ENCODE data around the gene MT1H. TPM values are rescaled to one million over a fixed set of nuclear protein-coding genes. Genes with fewer than 3 reads are reported as not detected.
A peak's percentile ranks its signal among the peaks of the same experiment; 100 is the strongest.

The MT1H gene
- total and polyA plus RNA-seq, 2 of the 13 experiments (the other 11 are each of a cell fraction or from before 2014, with no cell fraction given), result 0.60 TPM; not detected in 1

- Histone ChIP-seq H3K9me3 (ENCODE audit: low read length) (no peaks in the 10 kb centered on the region), H3K4me2 (ENCODE audit: low read depth, low read length) (no peak overlapping the region), H4K20me1 (ENCODE audit: insufficient read depth, low read length) (no peaks in the 10 kb centered on the region), H3K4me3 (replicated peaks in 1 of 3; ENCODE audit: insufficient read depth in 1 of 3, low read depth in 2 of 3, low read length in 3 of 3) (no peak overlapping the region), H3K4me1 (ENCODE audit: insufficient read depth, low read length) (peaks cover 13% of the 10 kb centered on the region), H3K27me3 (ENCODE audit: control insufficient read depth in 1 of 2, insufficient read depth in 2 of 2, low read length in 2 of 2) (peaks cover 7 to 57% of the 10 kb centered on the region in 2 experiments), H3K9ac (ENCODE audit: insufficient read depth, low read depth, low read length) (no peak overlapping the region), H2AFZ (ENCODE audit: low read length) (no peak overlapping the region), H3K79me2 (ENCODE audit: insufficient read depth, low read length) (no peaks in the 10 kb centered on the region), H3K27ac (ENCODE audit: extremely low read length, insufficient read depth, low read length) (no peak overlapping the region), H3K36me3 (replicated peaks in 1 of 2; ENCODE audit: control insufficient read depth in 1 of 2, insufficient read depth in 2 of 2, low read length in 2 of 2) (no peaks in the 10 kb centered on the region)
- no peak for ATAC-seq
- no TSS peak for BruUV-seq (replicated peaks)
- peak; percentile 82 for TF ChIP-seq CEBPB (IDR thresholded peaks at IDR 0.05; ENCODE audit: borderline replicate concordance, low read depth, low read length)
- TF ChIP-seq ZNF572 (CRISPR knock-in tag; IDR thresholded peaks at IDR 0.05), result no peak
- POLR2A ChIA-PET, result no interaction called here
- WGBS (ENCODE audit: low lambda C conversion rate), result 48% methylated on average over 11 of the region's 11 CpGs
- no peak for DNase-seq (ENCODE audit: low spot score)
- in situ Hi-C loops (cut with HindIII; ENCODE audit: extremely low pct_ligation_motif_present, low pct_unique_long_range_greater_than_20kb), result no loop called here
- intact Hi-C loops (cut with micrococcal nuclease; ENCODE audit: unreplicated experiment), result loop anchor here (5.0 kb wide), 1 partner anchor 189 kb away; no protein-coding TSS in a partner anchor
- CTCF ChIA-PET (ENCODE audit: low intra/inter-chr PET ratio, low total read pairs), result interaction anchor here (1.2 to 3.8 kb wide), 2 partner anchors 29 to 116 kb away, joined by 3 to 36 read pairs; no protein-coding TSS in a partner anchor
- no peak for FAIRE-seq
These were observed 3.3 kb downstream of the MT1H start for GRCh38 chr16:56672761-56673536.

- in situ Hi-C loops (cut with HindIII; ENCODE audit: extremely low pct_ligation_motif_present, low pct_unique_long_range_greater_than_20kb), result no loop called here
- ChIA-PET POLR2A (no interaction called here), CTCF (ENCODE audit: low intra/inter-chr PET ratio, low total read pairs) (interaction anchor here (1.2 to 3.8 kb wide), 2 partner anchors 28 to 116 kb away, joined by 3 to 36 read pairs; no protein-coding TSS in a partner anchor)
- BruUV-seq (replicated peaks), result no TSS peak
- Histone ChIP-seq H3K79me2 (ENCODE audit: insufficient read depth, low read length) (no peaks in the 10 kb centered on the region), H3K27me3 (ENCODE audit: control insufficient read depth in 1 of 2, insufficient read depth in 2 of 2, low read length in 2 of 2) (peaks cover 6 to 49% of the 10 kb centered on the region in 2 experiments), H3K27ac (ENCODE audit: extremely low read length, insufficient read depth, low read length) (no peak overlapping the region), H3K4me3 (replicated peaks in 1 of 3; ENCODE audit: insufficient read depth in 1 of 3, low read depth in 2 of 3, low read length in 3 of 3) (no peak overlapping the region), H4K20me1 (ENCODE audit: insufficient read depth, low read length) (no peaks in the 10 kb centered on the region), H3K9ac (ENCODE audit: insufficient read depth, low read depth, low read length) (no peak overlapping the region), H2AFZ (ENCODE audit: low read length) (no peak overlapping the region), H3K4me2 (ENCODE audit: low read depth, low read length) (no peak overlapping the region), H3K4me1 (ENCODE audit: insufficient read depth, low read length) (0 out of 2 replicates have a peak, but pooled peaks cover 3% of the 10 kb centered on the region), H3K9me3 (ENCODE audit: low read length) (no peaks in the 10 kb centered on the region), H3K36me3 (replicated peaks in 1 of 2; ENCODE audit: control insufficient read depth in 1 of 2, insufficient read depth in 2 of 2, low read length in 2 of 2) (no peaks in the 10 kb centered on the region)
- intact Hi-C loops (cut with micrococcal nuclease; ENCODE audit: unreplicated experiment), result loop anchor here (1.0 to 5.0 kb wide), 2 partner anchors 28 to 188 kb away; no protein-coding TSS in a partner anchor
- WGBS (ENCODE audit: low lambda C conversion rate), result 24% methylated on average over 12 of the region's 12 CpGs
- ATAC-seq (peak; percentile 75), DNase-seq (ENCODE audit: low spot score) (peak; percentile 47), FAIRE-seq (peak; percentile 77)
- no peak for TF ChIP-seq PATZ1 (CRISPR knock-in tag; IDR thresholded peaks at IDR 0.05)
- no peak for TF ChIP-seq SRSF1 (optimal IDR thresholded peaks at IDR 0.05; ENCODE audit: low read depth, low read length)
- TF ChIP-seq, protein P1, sequence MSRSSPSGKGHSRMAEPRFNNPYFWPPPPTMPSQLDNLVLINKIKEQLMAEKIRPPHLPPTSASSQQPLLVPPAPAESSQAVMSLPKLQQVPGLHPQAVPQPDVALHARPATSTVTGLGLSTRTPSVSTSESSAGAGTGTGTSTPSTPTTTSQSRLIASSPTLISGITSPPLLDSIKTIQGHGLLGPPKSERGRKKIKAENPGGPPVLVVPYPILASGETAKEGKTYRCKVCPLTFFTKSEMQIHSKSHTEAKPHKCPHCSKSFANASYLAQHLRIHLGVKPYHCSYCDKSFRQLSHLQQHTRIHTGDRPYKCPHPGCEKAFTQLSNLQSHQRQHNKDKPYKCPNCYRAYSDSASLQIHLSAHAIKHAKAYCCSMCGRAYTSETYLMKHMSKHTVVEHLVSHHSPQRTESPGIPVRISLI (CRISPR knock-in tag; IDR thresholded peaks at IDR 0.05; ENCODE audit: borderline replicate concordance), result peak; percentile 24; the same call in 1 of the 2 replicates
- no peak for TF ChIP-seq FOXC1 (CRISPR knock-in tag; IDR thresholded peaks at IDR 0.05; ENCODE audit: borderline replicate concordance)
- TF ChIP-seq SETDB1 (CRISPR knock-in tag; IDR thresholded peaks at IDR 0.05; ENCODE audit: borderline replicate concordance), result no peak
- no peak for TF ChIP-seq ZNF704 (CRISPR knock-in tag; IDR thresholded peaks at IDR 0.05; ENCODE audit: borderline replicate concordance)
These were observed 4.3 kb downstream of the MT1H start for GRCh38 chr16:56673921-56674320.

All from HepG2 (cell line).